Fibroblast of upper back skin (primary cell): ENCODE data around the gene POLR1G.
"Not testable (repeated sequence)": the region's sequence is repeated elsewhere in the genome, so short reads cannot be mapped to it uniquely, and the experiment has no call there.

Experiments used
- DNase-seq: peaks from one replicate; pipeline ENCODE4 v3.0.0-alpha.2; 2013

Gene POLR1G

GRCh38 chr19:45400192-45400591 is 6.3 kb upstream of the POLR1G start:
- DNase-seq: no peak

- DNase-seq: no peak
These were observed 4.6 kb upstream of the POLR1G start for GRCh38 chr19:45401815-45402214.

GRCh38 chr19:45402298-45403061 is 4.0 kb upstream of the POLR1G start:
- DNase-seq: peak; percentile 52

GRCh38 chr19:45403272-45403671 is 3.2 kb upstream of the POLR1G start:
- DNase-seq: peak; percentile 23

GRCh38 chr19:45403781-45404556 is 2.5 kb upstream of the POLR1G start:
- peak; percentile 45 for DNase-seq

- peak; percentile 82 for DNase-seq
These were observed 1.6 kb upstream of the POLR1G start, which contains the start of gene PPP1R13L for GRCh38 chr19:45404557-45405434. Gene PPP1R13L, minus strand, starts transcription at chr19:45405069. Its CDS starts 6,751 bp downstream, at chr19:45398318.

- peak; percentile 94 for DNase-seq
These were observed 814 bp upstream of the POLR1G start for GRCh38 chr19:45405435-45406225.

GRCh38 chr19:45407091-45407375 is 589 bp downstream of the POLR1G start:
- no peak for DNase-seq

GRCh38 chr19:45407585-45407984 is 1.1 kb downstream of the POLR1G start:
- not testable (repeated sequence) for DNase-seq

- no peak for DNase-seq
These were observed 1.7 kb downstream of the POLR1G start for GRCh38 chr19:45408121-45408520.

GRCh38 chr19:45408830-45409556 is 2.5 kb downstream of the POLR1G start:
- DNase-seq: no peak

GRCh38 chr19:45409557-45409920 is 3.1 kb downstream of the POLR1G start:
- DNase-seq: no peak

GRCh38 chr19:45410330-45410729 is 3.9 kb downstream of the POLR1G start:
- not testable (repeated sequence) for DNase-seq

GRCh38 chr19:45413497-45413896 is 7.1 kb downstream of the POLR1G start:
- no peak for DNase-seq

GRCh38 chr19:45414468-45414867 is 8.0 kb downstream of the POLR1G start:
- DNase-seq: no peak

- no peak for DNase-seq
These were observed 10.7 kb downstream of the POLR1G start for GRCh38 chr19:45417151-45417550.

GRCh38 chr19:45418802-45419201 is 12.4 kb downstream of the POLR1G start:
- DNase-seq: no peak

GRCh38 chr19:45419396-45419795 is 13.0 kb downstream of the POLR1G start:
- no peak for DNase-seq

GRCh38 chr19:45419895-45420294 is 13.5 kb downstream of the POLR1G start:
- DNase-seq: no peak

- no peak for DNase-seq
These were observed 13.9 kb downstream of the POLR1G start for GRCh38 chr19:45420356-45420755.

- DNase-seq: no peak
These were observed 14.4 kb downstream of the POLR1G start for GRCh38 chr19:45420871-45421270.
